HG02623 (cell line): Measurements from ENCODE around the gene AKR1B1.

Experiments used
- ATAC-seq: cut with Tn5 transposase; IDR thresholded peaks from one replicate; pipeline ENCODE4 v1.9.1; 2021; ENCODE audit warnings: moderate library complexity; ENCODE audit not compliant: unreplicated experiment

AKR1B1 gene

GRCh38 chr7:134446446-134446845 lies 12.5 kb downstream of the AKR1B1 start:
- no peak for ATAC-seq

DNA sequence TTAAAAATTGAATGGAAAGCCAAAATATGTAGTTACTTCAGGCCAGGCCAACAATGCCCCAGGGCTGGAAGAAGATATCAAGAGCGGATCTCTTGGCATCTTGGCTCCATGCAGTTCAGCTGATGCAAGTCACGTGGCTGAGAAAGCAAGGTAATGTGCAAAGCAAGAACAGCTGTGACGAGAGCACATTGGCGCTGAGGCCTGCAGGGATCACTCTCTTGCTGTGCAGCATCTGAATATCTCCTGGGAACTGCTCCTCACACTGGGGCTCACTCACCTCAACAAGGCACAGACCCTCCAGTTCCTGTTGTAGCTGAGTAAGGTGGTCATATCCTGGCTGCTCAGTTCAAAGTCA lies 14.0 kb downstream of the AKR1B1 start:
- ATAC-seq = no peak

DNA sequence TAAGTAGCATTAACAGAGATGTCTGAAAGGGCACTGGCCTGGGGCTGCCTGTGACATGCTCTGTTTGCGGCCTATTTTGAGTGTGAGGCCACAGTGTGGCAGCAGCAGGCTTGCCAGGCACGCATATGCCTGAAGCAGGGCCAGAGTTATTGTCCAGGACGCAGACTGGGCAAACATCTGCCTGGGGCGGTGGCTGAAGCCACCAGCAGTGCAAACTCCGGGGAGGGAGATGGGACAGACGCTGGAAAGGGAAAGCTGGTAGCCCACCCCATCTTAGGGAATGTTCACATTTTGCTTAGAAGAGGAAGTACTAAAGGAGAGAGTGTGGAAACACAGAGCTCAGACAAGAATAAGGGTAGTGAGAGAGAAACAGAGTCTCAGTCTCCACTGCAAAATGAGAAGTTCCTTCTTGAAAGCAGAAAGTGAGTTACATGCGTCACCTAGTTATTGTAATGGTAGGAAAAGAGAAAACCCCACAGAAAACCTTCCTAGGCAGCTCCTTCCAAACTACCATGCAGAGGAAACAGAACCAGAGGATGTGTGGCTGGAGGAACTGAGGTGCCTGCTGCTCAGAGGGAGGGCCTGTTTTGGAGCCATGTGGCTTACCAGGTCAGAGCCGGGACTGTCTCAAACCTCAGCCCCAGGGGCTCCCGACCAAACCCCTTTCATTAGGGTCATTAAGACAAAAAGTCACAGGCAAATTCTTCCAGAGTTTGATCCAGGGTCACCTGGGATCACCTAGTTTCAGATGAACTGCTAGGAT lies 14.5 kb downstream of the AKR1B1 start:
- no peak for ATAC-seq

DNA sequence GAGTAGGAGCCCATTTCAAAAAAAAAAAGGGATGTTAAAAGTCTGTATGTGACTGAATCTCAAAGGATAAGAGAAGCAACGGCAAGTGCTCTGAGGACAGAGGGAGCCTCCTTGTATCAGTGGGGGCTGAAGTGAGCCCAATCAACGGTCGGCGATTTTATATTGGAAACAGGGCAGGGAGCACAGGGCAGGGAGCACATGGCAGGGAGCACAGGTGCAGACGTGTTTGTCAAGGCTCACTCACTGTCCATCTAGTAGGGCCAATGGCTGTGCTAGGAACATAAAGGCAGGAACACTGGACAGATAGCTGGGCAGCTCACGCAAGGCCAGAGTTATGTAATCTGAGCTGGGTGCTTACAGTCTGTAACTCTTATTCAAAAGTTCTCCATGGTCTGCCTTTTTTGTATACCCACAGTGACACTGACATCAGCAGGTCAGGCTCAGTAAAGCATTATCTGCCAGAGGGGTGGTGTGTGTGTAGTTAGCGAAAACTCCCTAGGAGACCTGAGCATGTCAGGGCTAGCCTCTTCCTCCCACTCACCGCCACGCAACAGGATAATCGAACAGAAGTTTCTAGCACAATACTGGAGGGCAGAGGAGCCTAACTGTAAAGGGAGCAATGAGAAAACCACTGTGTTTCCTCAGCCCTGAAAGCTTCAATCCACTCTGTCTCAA lies 15.4 kb downstream of the AKR1B1 start:
- ATAC-seq = no peak

- ATAC-seq = no peak
Measured at GRCh38 chr7:134442441-134443220, 16.3 kb downstream of the AKR1B1 start.

- no peak for ATAC-seq
Measured at GRCh38 chr7:134441264-134441663, 17.6 kb downstream of the AKR1B1 start.

- no peak for ATAC-seq
Measured at GRCh38 chr7:134440476-134440875, 18.4 kb downstream of the AKR1B1 start.

GRCh38 chr7:134440067-134440466 lies 18.8 kb downstream of the AKR1B1 start:
- ATAC-seq = no peak

- ATAC-seq = no peak
Measured at GRCh38 chr7:134438946-134439345, 20.0 kb downstream of the AKR1B1 start.

GRCh38 chr7:134435161-134435920 lies 23.6 kb downstream of the AKR1B1 start:
- ATAC-seq = no peak

GRCh38 chr7:134434701-134435100 lies 24.2 kb downstream of the AKR1B1 start:
- ATAC-seq = no peak

GRCh38 chr7:134433430-134433829 lies 25.5 kb downstream of the AKR1B1 start:
- no peak for ATAC-seq

- peak; percentile 92 for ATAC-seq
Measured at GRCh38 chr7:134432296-134433152, 26.4 kb downstream of the AKR1B1 start.

- ATAC-seq = no peak
Measured at GRCh38 chr7:134431815-134432214, 27.1 kb downstream of the AKR1B1 start.

GRCh38 chr7:134429481-134429880 lies 29.4 kb downstream of the AKR1B1 start:
- no peak for ATAC-seq

DNA sequence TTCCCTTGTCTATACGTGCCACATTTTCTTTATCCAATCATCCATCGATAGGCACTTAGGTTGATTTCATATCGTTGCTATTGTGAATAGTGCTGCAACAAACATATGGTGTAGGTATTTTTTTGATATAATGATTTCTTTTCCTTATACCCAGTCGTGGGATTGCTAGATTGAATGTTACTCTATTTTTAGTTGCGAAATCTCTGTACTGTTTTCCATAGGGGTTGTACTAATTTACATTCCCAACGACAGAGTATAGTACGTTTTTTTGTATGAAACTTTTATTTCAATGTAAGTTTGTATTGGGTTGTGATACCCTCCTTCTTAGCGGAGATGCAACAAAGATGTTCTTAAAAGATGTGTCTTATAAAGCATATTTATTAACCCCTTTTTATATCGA lies 30.0 kb downstream of the AKR1B1 start:
- no peak for ATAC-seq

- ATAC-seq = no peak
Measured at GRCh38 chr7:134427896-134428295, 31.0 kb downstream of the AKR1B1 start.

- no peak for ATAC-seq
Measured at GRCh38 chr7:134425777-134426176, 33.1 kb downstream of the AKR1B1 start.

- ATAC-seq = no peak
Measured at GRCh38 chr7:134422638-134423037, 36.3 kb downstream of the AKR1B1 start.

GRCh38 chr7:134422008-134422407 lies 36.9 kb downstream of the AKR1B1 start:
- no peak for ATAC-seq
